ENCODE measurements around the gene DHODH.

The DHODH gene

GRCh38 chr16:72008424-72009216 lies at the start of gene DHODH:
Gene DHODH, plus strand, starts transcription at chr16:72008744. Its CDS starts 21 bp downstream, at chr16:72008765.
- peak; percentile 98 for DNase-seq (ENCODE audit: low spot score)
- no peaks in the 10 kb centered on the region for H3K9me3 Mint-ChIP-seq
- peaks cover 8% of the 10 kb centered on the region for H3K36me3 Mint-ChIP-seq (ENCODE audit: low read depth)
- peak within 1 kb of the TSS; percentile 99 for H3K27ac Mint-ChIP-seq
- H3K4me3 Mint-ChIP-seq: peak within 1 kb of the TSS; percentile 95
- peaks cover under 1% of the 10 kb centered on the region for H3K27me3 Mint-ChIP-seq (ENCODE audit: low read depth)
- peaks cover 17% of the 10 kb centered on the region for H3K4me1 Mint-ChIP-seq (ENCODE audit: low read depth)

GRCh38 chr16:71961066-71962039 lies 47.2 kb upstream of the DHODH start:
- H3K9me3 Mint-ChIP-seq: no peaks in the 10 kb centered on the region
- no peak overlapping the region for H3K4me3 Mint-ChIP-seq
- H3K36me3 Mint-ChIP-seq (ENCODE audit: low read depth): no peaks in the 10 kb centered on the region
- H3K27ac Mint-ChIP-seq: no peak overlapping the region
- DNase-seq (ENCODE audit: low spot score): peak; percentile 70
- peaks cover 7% of the 10 kb centered on the region for H3K27me3 Mint-ChIP-seq (ENCODE audit: low read depth)
- H3K4me1 Mint-ChIP-seq (ENCODE audit: low read depth): peaks cover 16% of the 10 kb centered on the region

GRCh38 chr16:71963125-71963875 lies 45.2 kb upstream of the DHODH start:
- no peaks in the 10 kb centered on the region for H3K9me3 Mint-ChIP-seq
- peaks cover 8% of the 10 kb centered on the region for H3K4me1 Mint-ChIP-seq (ENCODE audit: low read depth)
- H3K36me3 Mint-ChIP-seq (ENCODE audit: low read depth): no peaks in the 10 kb centered on the region
- peaks cover 10% of the 10 kb centered on the region for H3K27me3 Mint-ChIP-seq (ENCODE audit: low read depth)
- DNase-seq (ENCODE audit: low spot score): no peak
- H3K27ac Mint-ChIP-seq: no peak overlapping the region
- H3K4me3 Mint-ChIP-seq: no peak overlapping the region

- no peak overlapping the region for H3K27ac Mint-ChIP-seq
- no peaks in the 10 kb centered on the region for H3K9me3 Mint-ChIP-seq
- H3K27me3 Mint-ChIP-seq (ENCODE audit: low read depth): peaks cover 4% of the 10 kb centered on the region
- H3K4me3 Mint-ChIP-seq: no peak overlapping the region
- DNase-seq (ENCODE audit: low spot score): no peak
- H3K36me3 Mint-ChIP-seq (ENCODE audit: low read depth): no peaks in the 10 kb centered on the region
- peaks cover 8% of the 10 kb centered on the region for H3K4me1 Mint-ChIP-seq (ENCODE audit: low read depth)
These were observed 43.3 kb upstream of the DHODH start for GRCh38 chr16:71965223-71965622.

GRCh38 chr16:71966932-71967331 lies 41.6 kb upstream of the DHODH start:
- no peak for DNase-seq (ENCODE audit: low spot score)
- Mint-ChIP-seq H3K27me3 (ENCODE audit: low read depth) (peaks cover 4% of the 10 kb centered on the region), H3K9me3 (no peaks in the 10 kb centered on the region), H3K4me3 (no peak overlapping the region), H3K36me3 (ENCODE audit: low read depth) (no peaks in the 10 kb centered on the region), H3K4me1 (ENCODE audit: low read depth) (peaks cover 8% of the 10 kb centered on the region), H3K27ac (no peak overlapping the region)

GRCh38 chr16:71969353-71969752 lies 39.2 kb upstream of the DHODH start:
- DNase-seq (ENCODE audit: low spot score): no peak
- no peak overlapping the region for H3K27ac Mint-ChIP-seq
- H3K4me3 Mint-ChIP-seq: no peak overlapping the region
- no peaks in the 10 kb centered on the region for H3K9me3 Mint-ChIP-seq
- no peaks in the 10 kb centered on the region for H3K36me3 Mint-ChIP-seq (ENCODE audit: low read depth)
- H3K4me1 Mint-ChIP-seq (ENCODE audit: low read depth): no peaks in the 10 kb centered on the region
- H3K27me3 Mint-ChIP-seq (ENCODE audit: low read depth): peaks cover 4% of the 10 kb centered on the region

- H3K27me3 Mint-ChIP-seq (ENCODE audit: low read depth): peaks cover 3% of the 10 kb centered on the region
- no peaks in the 10 kb centered on the region for H3K4me1 Mint-ChIP-seq (ENCODE audit: low read depth)
- DNase-seq (ENCODE audit: low spot score): no peak
These were observed 37.0 kb upstream of the DHODH start for GRCh38 chr16:71971571-71971970.

GRCh38 chr16:71972356-71972755 lies 36.2 kb upstream of the DHODH start:
- no peak overlapping the region for H3K4me3 Mint-ChIP-seq
- H3K36me3 Mint-ChIP-seq (ENCODE audit: low read depth): no peaks in the 10 kb centered on the region
- DNase-seq (ENCODE audit: low spot score): no peak
- peaks cover 3% of the 10 kb centered on the region for H3K27me3 Mint-ChIP-seq (ENCODE audit: low read depth)
- no peaks in the 10 kb centered on the region for H3K4me1 Mint-ChIP-seq (ENCODE audit: low read depth)
- H3K9me3 Mint-ChIP-seq: no peaks in the 10 kb centered on the region
- no peak overlapping the region for H3K27ac Mint-ChIP-seq

More at GRCh38 chr16:71971571-71971970, 37.0 kb upstream of the DHODH start:
- no peaks in the 10 kb centered on the region for H3K36me3 Mint-ChIP-seq (ENCODE audit: low read depth)
- no peaks in the 10 kb centered on the region for H3K9me3 Mint-ChIP-seq
- H3K4me3 Mint-ChIP-seq: no peak overlapping the region
- no peak overlapping the region for H3K27ac Mint-ChIP-seq

GRCh38 chr16:71973001-71973400 lies 35.5 kb upstream of the DHODH start:
- no peak for DNase-seq (ENCODE audit: low spot score)

GRCh38 chr16:71974068-71974818 lies 34.3 kb upstream of the DHODH start:
- no peak for DNase-seq (ENCODE audit: low spot score)
- Mint-ChIP-seq H3K27ac (no peak overlapping the region), H3K4me1 (ENCODE audit: low read depth) (no peaks in the 10 kb centered on the region), H3K4me3 (no peak overlapping the region), H3K27me3 (ENCODE audit: low read depth) (no peaks in the 10 kb centered on the region), H3K36me3 (ENCODE audit: low read depth) (no peaks in the 10 kb centered on the region), H3K9me3 (no peaks in the 10 kb centered on the region)

More at GRCh38 chr16:71973001-71973400, 35.5 kb upstream of the DHODH start:
- H3K27me3 Mint-ChIP-seq (ENCODE audit: low read depth): peaks cover 3% of the 10 kb centered on the region
- no peak overlapping the region for H3K27ac Mint-ChIP-seq
- H3K36me3 Mint-ChIP-seq (ENCODE audit: low read depth): no peaks in the 10 kb centered on the region
- H3K9me3 Mint-ChIP-seq: no peaks in the 10 kb centered on the region
- no peak overlapping the region for H3K4me3 Mint-ChIP-seq
- no peaks in the 10 kb centered on the region for H3K4me1 Mint-ChIP-seq (ENCODE audit: low read depth)

- no peaks in the 10 kb centered on the region for H3K4me1 Mint-ChIP-seq (ENCODE audit: low read depth)
These were observed 23.1 kb upstream of the DHODH start for GRCh38 chr16:71985262-71985974.

GRCh38 chr16:71986131-71986530 lies 22.4 kb upstream of the DHODH start:
- Mint-ChIP-seq H3K36me3 (ENCODE audit: low read depth) (no peaks in the 10 kb centered on the region), H3K27ac (no peak overlapping the region), H3K4me1 (ENCODE audit: low read depth) (no peaks in the 10 kb centered on the region), H3K4me3 (no peak overlapping the region), H3K9me3 (no peaks in the 10 kb centered on the region), H3K27me3 (ENCODE audit: low read depth) (peaks cover 9% of the 10 kb centered on the region)
- no peak for DNase-seq (ENCODE audit: low spot score)

More at GRCh38 chr16:71985262-71985974, 23.1 kb upstream of the DHODH start:
- Mint-ChIP-seq H3K36me3 (ENCODE audit: low read depth) (no peaks in the 10 kb centered on the region), H3K4me3 (no peak overlapping the region), H3K27ac (no peak overlapping the region), H3K27me3 (ENCODE audit: low read depth) (peaks cover 13% of the 10 kb centered on the region), H3K9me3 (no peaks in the 10 kb centered on the region)
- DNase-seq (ENCODE audit: low spot score): no peak

Data from T-helper 2 cell treated with Interferon-gamma antibody and Interleukin-4, amounts not matched to agents 5 μg/mL and 100 μg/mL, for 36 hours (primary cell).